Lower lobe of right lung (tissue), 2 donors: ENCODE data around the gene RPS21. TPM values are rescaled to one million over a fixed set of nuclear protein-coding genes. Genes with fewer than 3 reads are reported as not detected.
A peak's percentile ranks its signal among the peaks of the same experiment; 100 is the strongest.

Experiments used
- ATAC-seq, 2 donors: fragments of 200-7000 bp; cut with Tn5 transposase; one replicate each; pipeline ENCODE4 v1.9.1; 2020 to 2022; ENCODE audit warnings: mild to moderate bottlenecking in 2 of 2, moderate library complexity in 2 of 2
- DNase-seq: peaks from one replicate; pipeline ENCODE4 v3.0.0-alpha.2; 2020
- H3K27ac ChIP-seq: fragments of 200-600 bp; one replicate; pipeline ENCODE4 v1.8.0; 2022
- H3K27me3 ChIP-seq: fragments of 200-600 bp; one replicate; pipeline ENCODE4 v1.8.0; 2022; ENCODE audit warnings: low read depth
- H3K36me3 ChIP-seq: fragments of 200-600 bp; one replicate; pipeline ENCODE4 v1.8.0; 2022; ENCODE audit warnings: mild to moderate bottlenecking
- H3K4me1 ChIP-seq: fragments of 200-600 bp; one replicate; pipeline ENCODE4 v1.8.0; 2022
- H3K4me3 ChIP-seq: fragments of 200-600 bp; one replicate; pipeline ENCODE4 v1.8.0; 2022; ENCODE audit warnings: mild to moderate bottlenecking
- H3K9me3 ChIP-seq: fragments of 200-600 bp; one replicate; pipeline ENCODE4 v1.8.0; 2022
- CTCF ChIP-seq: fragments of 200-600 bp; IDR thresholded peaks from one replicate; pipeline ENCODE4 v1.8.0; 2022; ENCODE audit warnings: antibody characterized with exemption, mild to moderate bottlenecking
- intact Hi-C: fragments of 100-400 bp; cut with DNase I; formaldehyde crosslinking; loops from one replicate; pipeline ENCODE4 v1.11.0; 2022
- total RNA-seq: library from RNA; stranded (reverse); fragmentation: NEBNext Ultra II Directional; extraction: Animal tissue kit (Norgen Biotek cat#: 25700); gene quantifications from one replicate; pipeline ENCODE4 v1.2.1, GENCODE V29; 2021
- donor health status: DM: no; HTN: yes; CAD: no; lungs with severe emphysema.

The RPS21 gene
- total RNA-seq, 1 donor from 2014 or later: 1,104 TPM

GRCh38 chr20:62433658-62434497 lies 47.0 kb downstream of the RPS21 start:
- Histone ChIP-seq H3K4me1 (peaks cover 6% of the 10 kb centered on the region), H3K4me3 (no peak overlapping the region), H3K27me3 (peaks cover 12% of the 10 kb centered on the region), H3K27ac (no peak overlapping the region), H3K9me3 (no peaks in the 10 kb centered on the region), H3K36me3 (no peaks in the 10 kb centered on the region)
- peak in 1 of 2 donors; percentile 28 for ATAC-seq
- TF ChIP-seq CTCF: no peak
- intact Hi-C loops: no loop called here
- DNase-seq: no peak

GRCh38 chr20:62436692-62437091 lies 49.8 kb downstream of the RPS21 start:
- intact Hi-C loops: no loop called here
- Histone ChIP-seq H3K36me3 (no peaks in the 10 kb centered on the region), H3K4me1 (peaks cover 6% of the 10 kb centered on the region), H3K27ac (no peak overlapping the region), H3K4me3 (no peak overlapping the region), H3K27me3 (peaks cover 12% of the 10 kb centered on the region), H3K9me3 (no peaks in the 10 kb centered on the region)
- no peak for ATAC-seq
- DNase-seq: no peak
- TF ChIP-seq CTCF: no peak

GRCh38 chr20:62437496-62437895 lies 50.6 kb downstream of the RPS21 start:
- Histone ChIP-seq H3K4me3 (no peak overlapping the region), H3K27me3 (peaks cover 12% of the 10 kb centered on the region), H3K27ac (no peak overlapping the region), H3K4me1 (peaks cover 6% of the 10 kb centered on the region), H3K36me3 (no peaks in the 10 kb centered on the region), H3K9me3 (no peaks in the 10 kb centered on the region)
- TF ChIP-seq CTCF: no peak
- intact Hi-C loops: no loop called here
- no peak for ATAC-seq
- no peak for DNase-seq

GRCh38 chr20:62437927-62438326 lies 51.0 kb downstream of the RPS21 start:
- Histone ChIP-seq H3K27ac (no peak overlapping the region), H3K9me3 (no peaks in the 10 kb centered on the region), H3K4me1 (peaks cover 6% of the 10 kb centered on the region), H3K36me3 (no peaks in the 10 kb centered on the region), H3K27me3 (peaks cover 12% of the 10 kb centered on the region), H3K4me3 (no peak overlapping the region)
- DNase-seq (no peak), ATAC-seq (no peak)
- intact Hi-C loops: no loop called here
- no peak for TF ChIP-seq CTCF

Other genes starting within 250 kb of the RPS21 start
- gene PSMA7, start 243.7 kb upstream of the RPS21 start, total RNA-seq: 223 TPM
- gene SS18L1, start 243.3 kb upstream of the RPS21 start, total RNA-seq: 17.8 TPM
- 27.1 TPM for gene MTG2, start 204.1 kb upstream of the RPS21 start, total RNA-seq
- gene HRH3, start 166.8 kb upstream of the RPS21 start, total RNA-seq: not detected
- 56.0 TPM for gene OSBPL2, start 148.6 kb upstream of the RPS21 start, total RNA-seq
- gene ADRM1, start 84.1 kb upstream of the RPS21 start, total RNA-seq: 63.9 TPM
- 282 TPM for gene LAMA5, start 19.8 kb upstream of the RPS21 start, total RNA-seq
- gene CABLES2, start 20.2 kb downstream of the RPS21 start, total RNA-seq: 4.5 TPM
- gene RBBP8NL, start 40.4 kb downstream of the RPS21 start, total RNA-seq: 2.0 TPM
- 1.8 TPM for gene GATA5, start 88.9 kb downstream of the RPS21 start, total RNA-seq